K562 (cell line): ENCODE results near the gene NKG7. TPM values are rescaled to one million over a fixed set of nuclear protein-coding genes. Genes with fewer than 3 reads are reported as not detected.
A peak's percentile ranks its signal among the peaks of the same experiment; 100 is the strongest.

Source experiments
- ATAC-seq: fragments of 200-7000 bp; cut with Tn5 transposase; 3 replicates; pipeline ENCODE4 v1.9.1; 2020; ENCODE audit warnings: moderate library complexity
- BruUV-seq: library from RNA; stranded (reverse); fragments of 400-500 nt; replicated peaks from 2 replicates; lab custom pipeline; 2021; lab: Mats Ljungman, UMichigan
- CTCF ChIA-PET: fragments of 300-600 bp; formaldehyde crosslinking; extraction: SDS; loops from one replicate; lab custom pipeline; 2021; ENCODE audit warnings: low intra/inter-chr PET ratio; lab: Yijun Ruan, JAX
- POLR2A ChIA-PET: fragments of 300-600, 350-650 bp; sonication (Branson Sonifier 250); formaldehyde crosslinking; extraction: SDS; loops from one replicate; lab custom pipeline; 2021; ENCODE audit warnings: antibody characterized with exemption, inconsistent platforms; lab: Yijun Ruan, JAX
- DNase-seq, 4 experiments: peaks; one replicate each; pipeline versions ENCODE4 v3.0.0 to v3.0.0-alpha.2; 2011 to 2018; ENCODE audit warnings: low spot score in 3 of 4, mixed read lengths in 3 of 4; ENCODE audit errors: extremely low read depth in 1 of 4
- FAIRE-seq: peaks from 2 replicates; lab custom pipeline; 2011; peaks lifted over from hg19 to GRCh38; lab: Jason Lieb, UNC
- H2AFZ ChIP-seq: 2 replicates; pipeline ENCODE4 v1.6.0; 2011; ENCODE audit warnings: low read depth, low read length, control low read depth, inconsistent platforms
- H3K27ac ChIP-seq: fragments of 200-600 bp; 3 replicates; pipeline ENCODE4 v1.8.0; 2011; ENCODE audit warnings: low read depth, mild to moderate bottlenecking, control low read depth, inconsistent platforms, low read length, moderate library complexity, mixed read lengths; ENCODE audit errors: extremely low read depth
- H3K27me3 ChIP-seq, 2 experiments: fragments of 300-600 bp in 1 of 2; 2 replicates in 1 of 2; 3 replicates in 1 of 2; pipeline versions ENCODE4 v1.6.0 to v1.8.0; 2011; ENCODE audit warnings: inconsistent platforms in 2 of 2, low read length in 2 of 2, mild to moderate bottlenecking in 1 of 2, mixed read lengths in 1 of 2, moderate library complexity in 1 of 2; ENCODE audit not compliant: control insufficient read depth in 2 of 2, insufficient read depth in 2 of 2
- H3K36me3 ChIP-seq: fragments of 300-600 bp; 3 replicates; pipeline ENCODE4 v1.8.0; 2011; ENCODE audit warnings: mild to moderate bottlenecking, low read length, inconsistent platforms; ENCODE audit not compliant: control insufficient read depth, insufficient read depth
- H3K4me1 ChIP-seq, 2 experiments: fragments of 200-600 bp in 1 of 2; replicated peaks in 1 of 2; 2 replicates in 1 of 2; 3 replicates in 1 of 2; pipeline versions ENCODE4 v1.5.1 to v1.8.0; 2011; ENCODE audit warnings: inconsistent platforms in 2 of 2, low read length in 2 of 2, mild to moderate bottlenecking in 1 of 2, mixed read lengths in 1 of 2, moderate library complexity in 1 of 2; ENCODE audit not compliant: control insufficient read depth in 2 of 2, insufficient read depth in 2 of 2
- H3K4me2 ChIP-seq: 2 replicates; pipeline ENCODE4 v1.6.1; 2011; ENCODE audit warnings: low read length, control low read depth, inconsistent platforms, mixed read lengths; ENCODE audit not compliant: insufficient read depth
- H3K4me3 ChIP-seq: fragments of 200-600 bp; sonication (generic), shearing (Covaris generic); 2 replicates; pipeline ENCODE4 v1.5.1; 2016; ENCODE audit warnings: control low read depth, inconsistent platforms
- H3K79me2 ChIP-seq: fragments of 200-600 bp; 3 replicates; pipeline ENCODE4 v1.8.0; 2011; ENCODE audit warnings: low read length, inconsistent platforms; ENCODE audit not compliant: control insufficient read depth, insufficient read depth
- H3K9ac ChIP-seq, 2 experiments: 2 replicates each; pipeline versions ENCODE4 v1.6.0 to v1.6.1; 2011; ENCODE audit warnings: low read depth in 2 of 2, low read length in 2 of 2, control low read depth in 1 of 2, inconsistent platforms in 1 of 2, mild to moderate bottlenecking in 1 of 2, mixed read lengths in 1 of 2; ENCODE audit not compliant: insufficient read depth in 1 of 2
- H3K9me1 ChIP-seq: one replicate; pipeline ENCODE4 v1.6.0; 2011; ENCODE audit warnings: inconsistent platforms, mild to moderate bottlenecking, low read length, moderate library complexity; ENCODE audit not compliant: control insufficient read depth, insufficient read depth
- H3K9me3 ChIP-seq: replicated peaks from 2 replicates; pipeline ENCODE4 v1.5.1; 2011; ENCODE audit warnings: low read depth, low read length, inconsistent platforms; ENCODE audit not compliant: control insufficient read depth, insufficient read depth
- H4K20me1 ChIP-seq: replicated peaks from 2 replicates; pipeline ENCODE4 v1.6.1; 2011; ENCODE audit warnings: low read length, inconsistent platforms, mixed read lengths; ENCODE audit not compliant: control insufficient read depth, insufficient read depth
- ARID1B ChIP-seq: fragments of 450-650 bp; IDR thresholded peaks from 2 replicates; pipeline ENCODE4 v1.6.1; 2016; ENCODE audit warnings: antibody characterized with exemption, mild to moderate bottlenecking, inconsistent platforms
- CREB3 ChIP-seq: fragments of 450-650 bp; conservative IDR thresholded peaks from 2 replicates; pipeline ENCODE4 v1.6.1; 2016; ENCODE audit warnings: missing genetic modification characterization, low read depth, mild to moderate bottlenecking, missing compliant biosample characterization, moderate library complexity
- HMBOX1 ChIP-seq: sonication (generic); IDR thresholded peaks from 2 replicates; pipeline ENCODE4 v1.6.1; 2016
- TAL1 ChIP-seq: fragments of 450-650 bp; IDR thresholded peaks from 2 replicates; pipeline ENCODE4 v1.6.1; 2016; ENCODE audit warnings: mild to moderate bottlenecking
- WGBS: fragments of 100-300 bp; shearing (Covaris generic); methylation state at CpG from one replicate; pipeline ENCODE4 v1.1.6; 2016; ENCODE audit warnings: low coverage, mixed read lengths; ENCODE audit not compliant: insufficient coverage; ENCODE audit errors: missing lambda C conversion rate; 5-methylcytosine and 5-hydroxymethylcytosine counted together
- in situ Hi-C: fragments of 300-500 bp; cut with MboI; formaldehyde crosslinking; loops from 4 replicates; pipeline ENCODE4 v1.15.0; 2018; ENCODE audit warnings: inconsistent platforms, mixed read lengths
- intact Hi-C: fragments of 100-400 bp; cut with micrococcal nuclease; formaldehyde crosslinking; loops from 2 replicates; pipeline ENCODE4 v1.14.2; 2022
- polyA plus RNA-seq, 8 experiments: library from polyadenylated mRNA; depleted of rRNA in 4 of 8; stranded (reverse) in 5 of 8; unstranded in 3 of 8; fragments of >200 nt; fragmentation: Nextera tagmentation in 2 of 8; fragmentation: Illumina TruSeq in 1 of 8; extraction: Ambion mirVana in 2 of 8; extraction: Trizol in 1 of 8; gene quantifications; 2 replicates each; pipeline versions ENCODE4 v1.2.1 to v1.2.3, GENCODE V29; 2011 to 2014; ENCODE audit warnings: inconsistent platforms in 1 of 8, missing spikeins in 1 of 8
- total RNA-seq, 7 experiments: library from RNA; depleted of rRNA in 6 of 7; stranded (reverse); fragments of >200 nt in 6 of 7; fragmentation: Illumina TruSeq in 2 of 7; extraction: Trizol in 2 of 7; gene quantifications; 2 replicates each; pipeline versions ENCODE4 v1.2.1 to v1.2.3, GENCODE V29; 2011 to 2021; ENCODE audit warnings: low replicate concordance in 1 of 7
- TF ChIP-seq, protein P1 (sequence below): fragments of 450-650 bp; IDR thresholded peaks from 2 replicates; pipeline ENCODE4 v1.6.1; 2016; ENCODE audit warnings: mild to moderate bottlenecking, moderate library complexity

The NKG7 gene
- total and polyA plus RNA-seq, 9 of the 15 experiments (the other 6 are each of a cell fraction or from before 2014, with no cell fraction given), result 0.30 to 0.70 (median 0.51) TPM; not detected in 2

- TF ChIP-seq ARID1B, result peak; percentile 30; the same call in 1 of the 2 replicates
- TF ChIP-seq TAL1, result 0 out of 2 replicates have a peak, but pooled peaks have one; percentile 21
Measured at GRCh38 chr19:51397453-51397852, 25.0 kb upstream of the NKG7 start (continued).

- Histone ChIP-seq H3K9me3 (no peaks in the 10 kb centered on the region), H3K27ac (peak overlapping the region; percentile 29; the same call in 2 of the 3 replicates), H4K20me1 (no peaks in the 10 kb centered on the region), H3K9ac (0 out of 4 replicates have a peak overlapping the region, but pooled peaks of 1 of the 2 experiments have one; percentile 18), H3K79me2 (peaks cover 18% of the 10 kb centered on the region; the same call in 2 of the 3 replicates), H3K27me3 (no peaks in the 10 kb centered on the region), H3K9me1 (no peaks in the 10 kb centered on the region), H3K36me3 (no peaks in the 10 kb centered on the region), H3K4me3 (no peak overlapping the region), H3K4me1 (peaks cover 14 to 25% of the 10 kb centered on the region in 2 experiments; a peak in 4 of 5 replicates), H3K4me2 (no peak overlapping the region), H2AFZ (no peak overlapping the region)
- no TSS peak for BruUV-seq
- ChIA-PET CTCF (interaction anchor here (0.6 kb wide), 1 partner anchor 11 kb away, joined by 3 read pairs; no protein-coding TSS in a partner anchor), POLR2A (interaction anchor here (0.7 to 2.9 kb wide), 2 partner anchors 12 to 261 kb away, joined by 4 to 14 read pairs; no protein-coding TSS in a partner anchor)
- no peak for ATAC-seq
- 87% methylated on average over 2 of the region's 2 CpGs for WGBS
- intact Hi-C loops, result no loop called here
- in situ Hi-C loops, result no loop called here
- FAIRE-seq, result no peak
- DNase-seq, result no peak
- TF ChIP-seq HMBOX1, result peak; percentile 58; the same call in 1 of the 2 replicates
- no peak for TF ChIP-seq CREB3 (tag)
- TF ChIP-seq, protein P1, sequence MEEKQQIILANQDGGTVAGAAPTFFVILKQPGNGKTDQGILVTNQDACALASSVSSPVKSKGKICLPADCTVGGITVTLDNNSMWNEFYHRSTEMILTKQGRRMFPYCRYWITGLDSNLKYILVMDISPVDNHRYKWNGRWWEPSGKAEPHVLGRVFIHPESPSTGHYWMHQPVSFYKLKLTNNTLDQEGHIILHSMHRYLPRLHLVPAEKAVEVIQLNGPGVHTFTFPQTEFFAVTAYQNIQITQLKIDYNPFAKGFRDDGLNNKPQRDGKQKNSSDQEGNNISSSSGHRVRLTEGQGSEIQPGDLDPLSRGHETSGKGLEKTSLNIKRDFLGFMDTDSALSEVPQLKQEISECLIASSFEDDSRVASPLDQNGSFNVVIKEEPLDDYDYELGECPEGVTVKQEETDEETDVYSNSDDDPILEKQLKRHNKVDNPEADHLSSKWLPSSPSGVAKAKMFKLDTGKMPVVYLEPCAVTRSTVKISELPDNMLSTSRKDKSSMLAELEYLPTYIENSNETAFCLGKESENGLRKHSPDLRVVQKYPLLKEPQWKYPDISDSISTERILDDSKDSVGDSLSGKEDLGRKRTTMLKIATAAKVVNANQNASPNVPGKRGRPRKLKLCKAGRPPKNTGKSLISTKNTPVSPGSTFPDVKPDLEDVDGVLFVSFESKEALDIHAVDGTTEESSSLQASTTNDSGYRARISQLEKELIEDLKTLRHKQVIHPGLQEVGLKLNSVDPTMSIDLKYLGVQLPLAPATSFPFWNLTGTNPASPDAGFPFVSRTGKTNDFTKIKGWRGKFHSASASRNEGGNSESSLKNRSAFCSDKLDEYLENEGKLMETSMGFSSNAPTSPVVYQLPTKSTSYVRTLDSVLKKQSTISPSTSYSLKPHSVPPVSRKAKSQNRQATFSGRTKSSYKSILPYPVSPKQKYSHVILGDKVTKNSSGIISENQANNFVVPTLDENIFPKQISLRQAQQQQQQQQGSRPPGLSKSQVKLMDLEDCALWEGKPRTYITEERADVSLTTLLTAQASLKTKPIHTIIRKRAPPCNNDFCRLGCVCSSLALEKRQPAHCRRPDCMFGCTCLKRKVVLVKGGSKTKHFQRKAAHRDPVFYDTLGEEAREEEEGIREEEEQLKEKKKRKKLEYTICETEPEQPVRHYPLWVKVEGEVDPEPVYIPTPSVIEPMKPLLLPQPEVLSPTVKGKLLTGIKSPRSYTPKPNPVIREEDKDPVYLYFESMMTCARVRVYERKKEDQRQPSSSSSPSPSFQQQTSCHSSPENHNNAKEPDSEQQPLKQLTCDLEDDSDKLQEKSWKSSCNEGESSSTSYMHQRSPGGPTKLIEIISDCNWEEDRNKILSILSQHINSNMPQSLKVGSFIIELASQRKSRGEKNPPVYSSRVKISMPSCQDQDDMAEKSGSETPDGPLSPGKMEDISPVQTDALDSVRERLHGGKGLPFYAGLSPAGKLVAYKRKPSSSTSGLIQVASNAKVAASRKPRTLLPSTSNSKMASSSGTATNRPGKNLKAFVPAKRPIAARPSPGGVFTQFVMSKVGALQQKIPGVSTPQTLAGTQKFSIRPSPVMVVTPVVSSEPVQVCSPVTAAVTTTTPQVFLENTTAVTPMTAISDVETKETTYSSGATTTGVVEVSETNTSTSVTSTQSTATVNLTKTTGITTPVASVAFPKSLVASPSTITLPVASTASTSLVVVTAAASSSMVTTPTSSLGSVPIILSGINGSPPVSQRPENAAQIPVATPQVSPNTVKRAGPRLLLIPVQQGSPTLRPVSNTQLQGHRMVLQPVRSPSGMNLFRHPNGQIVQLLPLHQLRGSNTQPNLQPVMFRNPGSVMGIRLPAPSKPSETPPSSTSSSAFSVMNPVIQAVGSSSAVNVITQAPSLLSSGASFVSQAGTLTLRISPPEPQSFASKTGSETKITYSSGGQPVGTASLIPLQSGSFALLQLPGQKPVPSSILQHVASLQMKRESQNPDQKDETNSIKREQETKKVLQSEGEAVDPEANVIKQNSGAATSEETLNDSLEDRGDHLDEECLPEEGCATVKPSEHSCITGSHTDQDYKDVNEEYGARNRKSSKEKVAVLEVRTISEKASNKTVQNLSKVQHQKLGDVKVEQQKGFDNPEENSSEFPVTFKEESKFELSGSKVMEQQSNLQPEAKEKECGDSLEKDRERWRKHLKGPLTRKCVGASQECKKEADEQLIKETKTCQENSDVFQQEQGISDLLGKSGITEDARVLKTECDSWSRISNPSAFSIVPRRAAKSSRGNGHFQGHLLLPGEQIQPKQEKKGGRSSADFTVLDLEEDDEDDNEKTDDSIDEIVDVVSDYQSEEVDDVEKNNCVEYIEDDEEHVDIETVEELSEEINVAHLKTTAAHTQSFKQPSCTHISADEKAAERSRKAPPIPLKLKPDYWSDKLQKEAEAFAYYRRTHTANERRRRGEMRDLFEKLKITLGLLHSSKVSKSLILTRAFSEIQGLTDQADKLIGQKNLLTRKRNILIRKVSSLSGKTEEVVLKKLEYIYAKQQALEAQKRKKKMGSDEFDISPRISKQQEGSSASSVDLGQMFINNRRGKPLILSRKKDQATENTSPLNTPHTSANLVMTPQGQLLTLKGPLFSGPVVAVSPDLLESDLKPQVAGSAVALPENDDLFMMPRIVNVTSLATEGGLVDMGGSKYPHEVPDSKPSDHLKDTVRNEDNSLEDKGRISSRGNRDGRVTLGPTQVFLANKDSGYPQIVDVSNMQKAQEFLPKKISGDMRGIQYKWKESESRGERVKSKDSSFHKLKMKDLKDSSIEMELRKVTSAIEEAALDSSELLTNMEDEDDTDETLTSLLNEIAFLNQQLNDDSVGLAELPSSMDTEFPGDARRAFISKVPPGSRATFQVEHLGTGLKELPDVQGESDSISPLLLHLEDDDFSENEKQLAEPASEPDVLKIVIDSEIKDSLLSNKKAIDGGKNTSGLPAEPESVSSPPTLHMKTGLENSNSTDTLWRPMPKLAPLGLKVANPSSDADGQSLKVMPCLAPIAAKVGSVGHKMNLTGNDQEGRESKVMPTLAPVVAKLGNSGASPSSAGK, result no peak
Measured at GRCh38 chr19:51396175-51396574, 23.7 kb upstream of the NKG7 start.
